Ovary (tissue), 9 donors: ENCODE data around the gene OPCML. TPM values are rescaled to one million over a fixed set of nuclear protein-coding genes. Genes with fewer than 3 reads are reported as not detected.

ENCODE experiments used
- DNase-seq, 5 donors: peaks; one replicate each; pipeline ENCODE4 v3.0.0-alpha.2; 2019 to 2020
- H3K27ac ChIP-seq, 2 donors: fragments of 200-600 bp; one replicate each; pipeline versions ENCODE4 v1.5.1 to v1.8.0; 2019 to 2022
- H3K27me3 ChIP-seq: fragments of 200-600 bp; one replicate; pipeline ENCODE4 v1.8.0; 2022
- H3K36me3 ChIP-seq: fragments of 200-600 bp; sonication (generic); one replicate; pipeline ENCODE4 v1.5.1; 2019
- H3K4me1 ChIP-seq: one replicate; pipeline ENCODE4 v1.8.1; 2013; ENCODE audit warnings: mild to moderate bottlenecking, moderate library complexity; ENCODE audit not compliant: insufficient read depth
- H3K4me3 ChIP-seq: fragments of 200-600 bp; sonication (generic); one replicate; pipeline ENCODE4 v1.5.1; 2017
- H3K9me3 ChIP-seq, 2 donors: fragments of 200-600 bp in 1 of 2; sonication (generic) in 1 of 2; one replicate each; pipeline versions ENCODE4 v1.5.1 to v1.8.1; 2013 to 2019; ENCODE audit warnings: mild to moderate bottlenecking in 1 of 2, moderate library complexity in 1 of 2
- CTCF ChIP-seq, 3 donors: fragments of 450-650 bp in 2 of 3; fragments of 200-600 bp in 1 of 3; IDR thresholded peaks; one replicate each; pipeline versions ENCODE4 v1.5.1 to v1.8.0; 2016 to 2022; ENCODE audit warnings: antibody characterized with exemption in 3 of 3, mild to moderate bottlenecking in 1 of 3
- EP300 ChIP-seq: sonication (generic); formaldehyde crosslinking; IDR thresholded peaks from one replicate; pipeline ENCODE4 v1.6.1; 2017; ENCODE audit warnings: antibody characterized with exemption
- POLR2A ChIP-seq: fragments of 450-650 bp; IDR thresholded peaks from one replicate; pipeline ENCODE4 v1.6.1; 2017; ENCODE audit warnings: antibody characterized with exemption, mild to moderate bottlenecking, moderate library complexity
- WGBS, 3 donors: extraction: QIAGEN DNeasy Blood & Tissue Kit in 1 of 3; methylation state at CpG; one replicate each; pipeline versions ENCODE4 v1.1.5 to v1.1.7; 2013 to 2017; 5-methylcytosine and 5-hydroxymethylcytosine counted together
- intact Hi-C, 4 donors: fragments of 100-400 bp; cut with DNase I; formaldehyde crosslinking; loops; one replicate each; pipeline versions ENCODE4 v1.11.0 to v1.15.1; 2022 to 2023
- polyA plus RNA-seq, 2 donors: library from polyadenylated mRNA; stranded (reverse); fragments of 200-250 nt in 1 of 2; fragments of 350-450 nt in 1 of 2; fragmentation: Illumina TruSeq in 1 of 2; extraction: RNeasy Lipid Tissue Mini Kit (QIAGEN cat#74804) in 1 of 2; gene quantifications; one replicate each; pipeline ENCODE4 v1.2.3, GENCODE V29; 2013 to 2014
- total RNA-seq, 7 donors: library from RNA; depleted of rRNA in 2 of 7; stranded (reverse); fragments of >200 nt in 2 of 7; fragmentation: NEBNext Ultra II Directional in 3 of 7; extraction: Animal tissue kit (Norgen Biotek cat#: 25700) in 3 of 7; gene quantifications; one replicate each; pipeline versions ENCODE4 v1.1.0 to v1.2.4, GENCODE V29; 2016 to 2023
- donor health status: DM: no; HTN: no; CAD: no; lungs with moderate emphysema.
- donor health status: DM: no; HTN: no; CAD: no.
- donor health status: Bipolar disorder and iron deficiency.
- donor health status: DM: yes; HTN: yes; CAD: no.
- donor health status: DM: no; HTN: no; CAD: no.
- donor health status: DM: yes; HTN: yes; CAD: no.

OPCML gene
- total and polyA plus RNA-seq, 9 donors: under 0.01 to 2.8 (median 0.32) TPM; not detected in 2

- DNase-seq: no peak
- TF ChIP-seq CTCF (IDR thresholded peaks at IDR 0.05) (no peak), EP300 (no peak), POLR2A (no peak)
- no peaks in the 10 kb centered on the region for H3K4me1 ChIP-seq
- H3K36me3 ChIP-seq: no peaks in the 10 kb centered on the region
- no peaks in the 10 kb centered on the region for H3K27me3 ChIP-seq
- H3K27ac ChIP-seq: no peak overlapping the region
- no peak overlapping the region for H3K4me3 ChIP-seq
- intact Hi-C loops: no loop called here
- 79 to 85% (median 84%) methylated on average over 7 of the region's 7 CpGs for WGBS, 3 donors
- H3K9me3 ChIP-seq: no peaks in the 10 kb centered on the region
Observed at GRCh38 chr11:133180201-133180600, 352.1 kb downstream of the OPCML start.

GRCh38 chr11:133176748-133177147, 355.6 kb downstream of the OPCML start:
- WGBS, 3 donors: 35 to 54% (median 35%) methylated on average over 4 of the region's 4 CpGs
- Histone ChIP-seq H3K27me3 (no peaks in the 10 kb centered on the region), H3K36me3 (no peaks in the 10 kb centered on the region), H3K9me3 (no peaks in the 10 kb centered on the region), H3K4me3 (no peak overlapping the region), H3K27ac (no peak overlapping the region), H3K4me1 (no peaks in the 10 kb centered on the region)
- intact Hi-C loops: no loop called here
- DNase-seq: no peak
- no peak for TF ChIP-seq CTCF (IDR thresholded peaks at IDR 0.05)
- no peak for TF ChIP-seq POLR2A
- TF ChIP-seq EP300: no peak

- DNase-seq: no peak
- no peaks in the 10 kb centered on the region for H3K9me3 ChIP-seq
- intact Hi-C loops: no loop called here
- H3K4me3 ChIP-seq: no peak overlapping the region
- H3K4me1 ChIP-seq: no peaks in the 10 kb centered on the region
- WGBS, 3 donors: 68 to 78% (median 73%) methylated on average over 2 of the region's 2 CpGs
- TF ChIP-seq EP300 (no peak), CTCF (IDR thresholded peaks at IDR 0.05) (no peak), POLR2A (no peak)
- H3K36me3 ChIP-seq: no peaks in the 10 kb centered on the region
- H3K27ac ChIP-seq: no peak overlapping the region
- H3K27me3 ChIP-seq: no peaks in the 10 kb centered on the region
Observed at GRCh38 chr11:133175103-133175502, 357.2 kb downstream of the OPCML start.

- 18 to 24% (median 24%) methylated on average over 16 of the region's 16 CpGs for WGBS, 3 donors
- no peak for DNase-seq
- intact Hi-C loops: no loop called here
Observed at GRCh38 chr11:133173810-133174412, 358.4 kb downstream of the OPCML start.

More at GRCh38 chr11:133173810-133174412, 358.4 kb downstream of the OPCML start:
- Histone ChIP-seq H3K27ac (no peak overlapping the region), H3K36me3 (no peaks in the 10 kb centered on the region), H3K4me1 (no peaks in the 10 kb centered on the region), H3K9me3 (no peaks in the 10 kb centered on the region), H3K27me3 (no peaks in the 10 kb centered on the region), H3K4me3 (no peak overlapping the region)
- TF ChIP-seq CTCF (IDR thresholded peaks at IDR 0.05) (no peak), POLR2A (no peak), EP300 (no peak)
